ENCODE results near the gene ZNF219.
A peak's percentile ranks its signal among the peaks of the same experiment; 100 is the strongest.

The ZNF219 gene

GRCh38 chr14:21102521-21103410 is 4.3 kb upstream of the ZNF219 start:
- peaks cover 2% of the 10 kb centered on the region for H3K9me3 ChIP-seq (ENCODE audit: insufficient read depth, low read depth, low read length)
- no peak overlapping the region for H3K4me3 ChIP-seq (ENCODE audit: low read depth, low read length)
- H3K14ac ChIP-seq (ENCODE audit: low read length): peak overlapping the region; percentile 20
- no peaks in the 10 kb centered on the region for H3K36me3 ChIP-seq (ENCODE audit: control insufficient read depth in 1 of 2, insufficient read depth in 2 of 2, low read length in 2 of 2)
- peak overlapping the region; percentile 83 for H4K8ac ChIP-seq (ENCODE audit: low read depth, low read length)
- H3K23ac ChIP-seq (ENCODE audit: low read length): no peak overlapping the region
- peak overlapping the region; percentile 17 for H3K18ac ChIP-seq (ENCODE audit: low read length)
- no peak overlapping the region for H3K4ac ChIP-seq (ENCODE audit: low read depth, low read length)
- peaks cover 9 to 23% of the 10 kb centered on the region in 2 experiments for H3K4me1 ChIP-seq (ENCODE audit: control insufficient read depth in 1 of 2, insufficient read depth in 2 of 2, low read length in 2 of 2)
- no peak overlapping the region for H3K9ac ChIP-seq (ENCODE audit: low read length)
- H2BK5ac ChIP-seq (ENCODE audit: low read depth, low read length, poor library complexity): no peak overlapping the region
- H2AK5ac ChIP-seq (ENCODE audit: low read length): no peak overlapping the region
- no CpG with 5 or more reads among the region's 9 CpGs for WGBS (ENCODE audit: extremely low coverage, insufficient coverage, insufficient read length)
- H3K79me1 ChIP-seq (ENCODE audit: low read length): peaks cover 11% of the 10 kb centered on the region
- H2BK120ac ChIP-seq (ENCODE audit: insufficient read depth, low read length, poor library complexity): peak overlapping the region; percentile 37
- H4K91ac ChIP-seq (ENCODE audit: low read depth, low read length): peak overlapping the region; percentile 48
- H3K27ac ChIP-seq (ENCODE audit: low read depth, low read length): no peak overlapping the region
- peaks cover 6% of the 10 kb centered on the region for H3K79me2 ChIP-seq (ENCODE audit: control insufficient read depth, insufficient read depth, low read length, poor library complexity)
- H2BK12ac ChIP-seq (ENCODE audit: low read length): no peak overlapping the region
- H3K4me2 ChIP-seq (ENCODE audit: low read length): peak overlapping the region; percentile 71
- DNase-seq: no peak
- H2AFZ ChIP-seq (ENCODE audit: insufficient read depth, low read length, poor library complexity): peak overlapping the region; percentile 71
- H3K27me3 ChIP-seq (ENCODE audit: insufficient read depth, low read length): no peaks in the 10 kb centered on the region
- peak overlapping the region; percentile 59 for H4K12ac ChIP-seq (ENCODE audit: low read depth, low read length)

DNA sequence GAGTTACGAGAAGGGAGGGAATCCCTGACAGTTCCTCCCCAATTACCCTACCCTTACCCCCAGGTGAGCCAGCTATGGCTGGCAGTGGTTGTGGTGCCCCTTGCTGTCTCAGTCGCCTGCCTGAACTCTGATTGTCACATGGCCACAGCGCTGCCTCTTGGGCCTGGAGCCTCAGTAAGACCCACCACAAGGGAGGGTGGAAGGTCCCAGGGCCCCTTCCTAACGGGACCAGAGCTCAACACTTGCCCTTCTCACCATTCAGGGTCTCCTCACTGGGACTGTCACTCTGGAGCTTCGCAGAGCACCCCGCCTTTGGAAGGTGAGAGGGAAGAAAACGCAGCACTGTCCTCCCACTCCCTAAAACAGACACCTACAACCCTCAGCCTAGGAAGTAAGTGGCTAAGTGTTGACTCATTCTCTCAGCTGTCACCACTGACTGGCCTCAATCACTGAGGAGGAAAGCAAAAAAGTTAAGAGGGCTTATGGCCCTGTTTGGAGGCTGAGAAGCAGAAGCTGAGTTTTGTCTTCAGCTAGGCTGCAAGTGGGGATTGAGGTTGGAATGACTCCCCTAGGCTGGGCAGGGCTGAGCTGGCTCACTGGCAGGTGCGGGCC is 3.5 kb upstream of the ZNF219 start:
- no peak overlapping the region for H4K91ac ChIP-seq (ENCODE audit: low read depth, low read length)
- no peak overlapping the region for H2AK5ac ChIP-seq (ENCODE audit: low read length)
- no peak overlapping the region for H2BK5ac ChIP-seq (ENCODE audit: low read depth, low read length, poor library complexity)
- H4K12ac ChIP-seq (ENCODE audit: low read depth, low read length): no peak overlapping the region
- no peak overlapping the region for H3K18ac ChIP-seq (ENCODE audit: low read length)
- H3K36me3 ChIP-seq (ENCODE audit: control insufficient read depth in 1 of 2, insufficient read depth in 2 of 2, low read length in 2 of 2): no peaks in the 10 kb centered on the region
- no peak overlapping the region for H3K9ac ChIP-seq (ENCODE audit: low read length)
- H3K79me1 ChIP-seq (ENCODE audit: low read length): peaks cover 11% of the 10 kb centered on the region
- no CpG with 5 or more reads among the region's 8 CpGs for WGBS (ENCODE audit: extremely low coverage, insufficient coverage, insufficient read length)
- peaks cover 9 to 23% of the 10 kb centered on the region in 2 experiments for H3K4me1 ChIP-seq (ENCODE audit: control insufficient read depth in 1 of 2, insufficient read depth in 2 of 2, low read length in 2 of 2)
- no peak overlapping the region for H2BK120ac ChIP-seq (ENCODE audit: insufficient read depth, low read length, poor library complexity)
- no peak overlapping the region for H3K23ac ChIP-seq (ENCODE audit: low read length)
- no peak overlapping the region for H3K27ac ChIP-seq (ENCODE audit: low read depth, low read length)
- peak in 1 of 2 donors; percentile 12 for DNase-seq
- H3K9me3 ChIP-seq (ENCODE audit: insufficient read depth, low read depth, low read length): peaks cover 2% of the 10 kb centered on the region
- H3K4me3 ChIP-seq (ENCODE audit: low read depth, low read length): no peak overlapping the region
- H2AFZ ChIP-seq (ENCODE audit: insufficient read depth, low read length, poor library complexity): no peak overlapping the region
- peak overlapping the region; percentile 7 for H2BK12ac ChIP-seq (ENCODE audit: low read length)
- no peak overlapping the region for H3K4ac ChIP-seq (ENCODE audit: low read depth, low read length)
- peaks cover 6% of the 10 kb centered on the region for H3K79me2 ChIP-seq (ENCODE audit: control insufficient read depth, insufficient read depth, low read length, poor library complexity)
- H3K4me2 ChIP-seq (ENCODE audit: low read length): no peak overlapping the region
- H4K8ac ChIP-seq (ENCODE audit: low read depth, low read length): no peak overlapping the region
- H3K14ac ChIP-seq (ENCODE audit: low read length): no peak overlapping the region
- no peaks in the 10 kb centered on the region for H3K27me3 ChIP-seq (ENCODE audit: insufficient read depth, low read length)

DNA sequence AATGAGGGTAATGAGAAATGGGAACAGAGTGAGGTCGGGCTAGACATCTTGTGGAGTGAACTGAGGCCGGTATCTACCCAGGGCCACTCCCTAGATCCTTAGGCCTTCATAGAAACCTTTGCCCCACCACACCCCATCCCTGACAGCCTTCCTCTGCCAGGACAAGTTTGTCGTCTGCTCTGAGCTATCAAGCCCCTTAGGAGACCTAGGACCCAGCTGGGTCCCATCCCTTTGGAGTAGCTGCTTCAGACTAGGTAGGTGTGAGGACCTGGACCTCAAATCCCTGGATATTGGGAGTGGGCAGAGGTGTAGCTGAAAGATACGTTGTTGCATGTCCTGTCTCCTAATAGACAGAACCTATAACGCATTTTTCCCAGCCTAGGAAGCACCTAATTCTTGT is 2.5 kb upstream of the ZNF219 start, which contains the start of gene TMEM253:
TMEM253 (plus strand) TSS at position 136 of the 400 bp plus-strand sequence. CDS start 278 bp downstream, outside the sequence.
- H3K4me2 ChIP-seq (ENCODE audit: low read length): no peak within 1 kb of the TSS
- H3K4ac ChIP-seq (ENCODE audit: low read depth, low read length): no peak within 1 kb of the TSS
- no peak within 1 kb of the TSS for H3K4me3 ChIP-seq (ENCODE audit: low read depth, low read length)
- peaks cover 7 to 23% of the 10 kb centered on the region in 2 experiments for H3K4me1 ChIP-seq (ENCODE audit: control insufficient read depth in 1 of 2, insufficient read depth in 2 of 2, low read length in 2 of 2)
- H2BK5ac ChIP-seq (ENCODE audit: low read depth, low read length, poor library complexity): no peak within 1 kb of the TSS
- H3K9me3 ChIP-seq (ENCODE audit: insufficient read depth, low read depth, low read length): peaks cover 2% of the 10 kb centered on the region
- no peaks in the 10 kb centered on the region for H3K36me3 ChIP-seq (ENCODE audit: control insufficient read depth in 1 of 2, insufficient read depth in 2 of 2, low read length in 2 of 2)
- H3K27me3 ChIP-seq (ENCODE audit: insufficient read depth, low read length): no peaks in the 10 kb centered on the region
- peaks cover 11% of the 10 kb centered on the region for H3K79me1 ChIP-seq (ENCODE audit: low read length)
- no peak within 1 kb of the TSS for H4K12ac ChIP-seq (ENCODE audit: low read depth, low read length)
- H3K18ac ChIP-seq (ENCODE audit: low read length): no peak within 1 kb of the TSS
- no peak within 1 kb of the TSS for H2AFZ ChIP-seq (ENCODE audit: insufficient read depth, low read length, poor library complexity)
- H2BK120ac ChIP-seq (ENCODE audit: insufficient read depth, low read length, poor library complexity): no peak within 1 kb of the TSS
- H2BK12ac ChIP-seq (ENCODE audit: low read length): peak within 1 kb of the TSS; percentile 7
- no CpG with 5 or more reads among the region's 5 CpGs for WGBS (ENCODE audit: extremely low coverage, insufficient coverage, insufficient read length)
- H3K14ac ChIP-seq (ENCODE audit: low read length): no peak within 1 kb of the TSS
- peaks cover 6% of the 10 kb centered on the region for H3K79me2 ChIP-seq (ENCODE audit: control insufficient read depth, insufficient read depth, low read length, poor library complexity)
- H2AK5ac ChIP-seq (ENCODE audit: low read length): no peak within 1 kb of the TSS
- H3K23ac ChIP-seq (ENCODE audit: low read length): no peak within 1 kb of the TSS
- no peak for DNase-seq
- H4K91ac ChIP-seq (ENCODE audit: low read depth, low read length): no peak within 1 kb of the TSS
- H3K9ac ChIP-seq (ENCODE audit: low read length): peak within 1 kb of the TSS; percentile 4
- H3K27ac ChIP-seq (ENCODE audit: low read depth, low read length): no peak within 1 kb of the TSS
- H4K8ac ChIP-seq (ENCODE audit: low read depth, low read length): no peak within 1 kb of the TSS

DNA sequence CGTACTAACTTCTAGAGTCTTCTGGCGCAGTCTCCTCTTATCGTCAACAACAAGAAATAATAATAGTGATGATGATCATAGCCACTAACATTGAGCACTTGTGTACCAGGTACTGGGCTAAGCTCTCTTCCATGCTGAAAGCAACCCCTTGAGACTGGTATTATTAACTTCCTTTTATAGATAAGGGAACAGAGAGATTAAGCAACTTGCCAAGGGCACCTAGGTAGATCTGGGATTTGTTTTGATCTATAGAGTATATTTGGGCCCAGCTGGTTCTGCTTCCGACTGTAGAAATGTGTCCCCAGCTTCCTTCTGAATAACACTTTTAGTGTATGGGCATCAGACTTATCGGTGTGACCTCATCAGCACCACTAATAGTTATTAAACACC is 1.1 kb upstream of the ZNF219 start:
- Histone ChIP-seq H3K79me2 (ENCODE audit: control insufficient read depth, insufficient read depth, low read length, poor library complexity) (peaks cover 6% of the 10 kb centered on the region), H2BK12ac (ENCODE audit: low read length) (no peak overlapping the region), H4K91ac (ENCODE audit: low read depth, low read length) (no peak overlapping the region), H3K4me3 (ENCODE audit: low read depth, low read length) (no peak overlapping the region), H3K36me3 (ENCODE audit: control insufficient read depth in 1 of 2, insufficient read depth in 2 of 2, low read length in 2 of 2) (no peaks in the 10 kb centered on the region), H4K8ac (ENCODE audit: low read depth, low read length) (no peak overlapping the region), H3K23ac (ENCODE audit: low read length) (no peak overlapping the region), H3K4ac (ENCODE audit: low read depth, low read length) (no peak overlapping the region), H3K14ac (ENCODE audit: low read length) (no peak overlapping the region), H3K4me1 (ENCODE audit: control insufficient read depth in 1 of 2, insufficient read depth in 2 of 2, low read length in 2 of 2) (peaks cover 7 to 23% of the 10 kb centered on the region in 2 experiments), H3K4me2 (ENCODE audit: low read length) (no peak overlapping the region), H3K27me3 (ENCODE audit: insufficient read depth, low read length) (no peaks in the 10 kb centered on the region), H3K9me3 (ENCODE audit: insufficient read depth, low read depth, low read length) (peaks cover 2% of the 10 kb centered on the region), H2BK5ac (ENCODE audit: low read depth, low read length, poor library complexity) (no peak overlapping the region), H3K9ac (ENCODE audit: low read length) (no peak overlapping the region), H3K27ac (ENCODE audit: low read depth, low read length) (no peak overlapping the region), H2AFZ (ENCODE audit: insufficient read depth, low read length, poor library complexity) (no peak overlapping the region), H3K79me1 (ENCODE audit: low read length) (peaks cover 11% of the 10 kb centered on the region), H2BK120ac (ENCODE audit: insufficient read depth, low read length, poor library complexity) (no peak overlapping the region), H4K12ac (ENCODE audit: low read depth, low read length) (no peak overlapping the region), H3K18ac (ENCODE audit: low read length) (no peak overlapping the region), H2AK5ac (ENCODE audit: low read length) (no peak overlapping the region)
- DNase-seq: no peak
- WGBS (ENCODE audit: extremely low coverage, insufficient coverage, insufficient read length): no CpG with 5 or more reads among the region's 5 CpGs

Data from trophoblast cell (in vitro differentiated cells and primary cell).